GM19452 (cell line): ENCODE data around the gene STAT5B.
"Not testable (repeated sequence)": the region's sequence is repeated elsewhere in the genome, so short reads cannot be mapped to it uniquely, and the experiment has no call there.

ENCODE experiments used
- ATAC-seq: cut with Tn5 transposase; IDR thresholded peaks from one replicate; pipeline ENCODE4 v1.9.1; 2021; ENCODE audit not compliant: unreplicated experiment

Gene STAT5B

GRCh38 chr17:42307362-42307927, 31.3 kb upstream of the STAT5B start:
- ATAC-seq: no peak

- ATAC-seq: no peak
Observed at GRCh38 chr17:42306385-42306667, 30.1 kb upstream of the STAT5B start.

GRCh38 chr17:42305543-42306384, 29.6 kb upstream of the STAT5B start:
- no peak for ATAC-seq

- ATAC-seq: not testable (repeated sequence)
Observed at GRCh38 chr17:42305031-42305330, 28.8 kb upstream of the STAT5B start.

- no peak for ATAC-seq
Observed at GRCh38 chr17:42304187-42305030, 28.2 kb upstream of the STAT5B start.

- no peak for ATAC-seq
Observed at GRCh38 chr17:42303694-42304093, 27.5 kb upstream of the STAT5B start.

GRCh38 chr17:42301022-42301421, 24.8 kb upstream of the STAT5B start:
- ATAC-seq: no peak

GRCh38 chr17:42299913-42300312, 23.7 kb upstream of the STAT5B start:
- ATAC-seq: not testable (repeated sequence)

- ATAC-seq: not testable (repeated sequence)
Observed at GRCh38 chr17:42299361-42299760, 23.2 kb upstream of the STAT5B start.

- ATAC-seq: not testable (repeated sequence)
Observed at GRCh38 chr17:42297775-42298174, 21.6 kb upstream of the STAT5B start.

GRCh38 chr17:42296012-42296411, 19.8 kb upstream of the STAT5B start:
- no peak for ATAC-seq

GRCh38 chr17:42294469-42295398, 18.5 kb upstream of the STAT5B start:
- no peak for ATAC-seq

GRCh38 chr17:42291129-42291528, 14.9 kb upstream of the STAT5B start:
- no peak for ATAC-seq

- ATAC-seq: no peak
Observed at GRCh38 chr17:42290577-42290976, 14.4 kb upstream of the STAT5B start.

- no peak for ATAC-seq
Observed at GRCh38 chr17:42289611-42290181, 13.5 kb upstream of the STAT5B start.

- ATAC-seq: peak; percentile 22
Observed at GRCh38 chr17:42288803-42289610, 12.8 kb upstream of the STAT5B start.

- peak; percentile 62 for ATAC-seq
Observed at GRCh38 chr17:42287977-42288802, 12.0 kb upstream of the STAT5B start, which contains the start of gene STAT5A. STAT5A (plus strand) TSS chr17:42288498; CDS start chr17:42289412, 914 bp downstream.

- no peak for ATAC-seq
Observed at GRCh38 chr17:42287305-42287976, 11.2 kb upstream of the STAT5B start.
